ENCODE results near the gene TCF7.

TCF7 gene

DNA sequence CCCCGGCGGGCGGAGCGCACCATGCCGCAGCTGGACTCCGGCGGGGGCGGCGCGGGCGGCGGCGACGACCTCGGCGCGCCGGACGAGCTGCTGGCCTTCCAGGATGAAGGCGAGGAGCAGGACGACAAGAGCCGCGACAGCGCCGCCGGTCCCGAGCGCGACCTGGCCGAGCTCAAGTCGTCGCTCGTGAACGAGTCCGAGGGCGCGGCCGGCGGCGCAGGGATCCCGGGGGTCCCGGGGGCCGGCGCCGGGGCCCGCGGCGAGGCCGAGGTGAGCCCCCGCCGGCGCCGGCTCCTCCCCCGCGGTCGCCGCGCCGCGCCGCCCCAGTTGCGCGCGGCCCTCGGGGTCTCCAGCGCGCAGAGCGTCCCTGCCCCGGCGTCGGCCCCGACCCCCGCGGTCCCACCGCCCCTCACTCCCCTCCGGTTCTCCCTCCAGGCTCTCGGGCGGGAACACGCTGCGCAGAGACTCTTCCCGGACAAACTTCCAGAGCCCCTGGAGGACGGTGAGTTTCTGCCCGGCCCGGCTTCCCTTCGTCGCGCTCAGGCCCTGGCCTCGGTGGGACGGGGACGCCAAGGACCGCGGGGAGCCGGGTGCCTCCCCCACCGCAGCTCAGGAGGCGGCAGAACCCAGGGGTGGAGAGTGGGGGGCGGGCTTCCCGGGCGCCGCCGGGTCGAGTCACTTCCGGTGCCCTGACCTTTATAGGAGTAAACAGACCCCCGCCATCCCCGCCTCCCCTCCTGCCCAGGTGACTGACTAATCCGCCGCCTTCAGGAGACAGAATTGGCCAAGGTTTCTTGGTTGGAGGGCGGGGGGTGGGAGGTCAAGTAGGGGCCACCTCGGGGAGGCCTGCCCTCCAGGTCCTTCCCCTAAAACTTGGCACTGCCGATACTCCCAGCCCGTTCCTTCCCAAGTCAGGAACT is 665 bp downstream of the TCF7 start:
- no peak for DNase-seq

DNA sequence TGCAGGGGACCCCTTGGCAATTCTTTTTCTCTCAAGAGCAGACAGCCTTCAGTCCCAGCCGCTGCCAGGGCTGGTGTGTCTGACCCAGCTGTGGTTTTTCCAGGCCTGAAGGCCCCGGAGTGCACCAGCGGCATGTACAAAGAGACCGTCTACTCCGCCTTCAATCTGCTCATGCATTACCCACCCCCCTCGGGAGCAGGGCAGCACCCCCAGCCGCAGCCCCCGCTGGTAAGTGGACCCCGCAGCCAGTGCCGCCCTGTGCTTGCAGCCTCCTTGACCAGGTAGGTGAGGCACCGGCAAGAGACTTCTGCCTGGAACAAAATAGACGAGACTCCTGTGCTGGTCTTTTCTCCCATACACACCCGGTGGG is 1.3 kb downstream of the TCF7 start:
- DNase-seq = no peak

DNA sequence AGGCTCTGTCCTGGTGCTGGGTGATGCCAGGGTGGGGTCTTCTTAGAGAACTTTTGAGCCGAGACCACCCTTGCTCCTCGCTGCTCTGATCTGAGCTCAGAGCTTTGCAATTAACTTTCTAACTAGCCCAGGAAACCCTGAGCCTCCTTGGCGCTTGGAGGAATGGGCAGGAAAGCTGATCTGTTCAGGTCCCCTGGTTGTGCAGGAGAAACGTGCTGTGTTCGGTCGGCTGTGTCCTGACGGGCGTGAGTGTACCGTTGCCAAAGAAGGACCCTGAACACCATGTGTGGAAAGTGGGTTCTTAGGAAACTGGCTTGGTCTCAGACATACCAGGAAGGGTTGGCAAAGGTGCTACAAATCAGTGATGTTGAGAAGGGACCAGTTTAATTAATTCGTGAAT is 1.8 kb downstream of the TCF7 start:
- no peak for DNase-seq

DNA sequence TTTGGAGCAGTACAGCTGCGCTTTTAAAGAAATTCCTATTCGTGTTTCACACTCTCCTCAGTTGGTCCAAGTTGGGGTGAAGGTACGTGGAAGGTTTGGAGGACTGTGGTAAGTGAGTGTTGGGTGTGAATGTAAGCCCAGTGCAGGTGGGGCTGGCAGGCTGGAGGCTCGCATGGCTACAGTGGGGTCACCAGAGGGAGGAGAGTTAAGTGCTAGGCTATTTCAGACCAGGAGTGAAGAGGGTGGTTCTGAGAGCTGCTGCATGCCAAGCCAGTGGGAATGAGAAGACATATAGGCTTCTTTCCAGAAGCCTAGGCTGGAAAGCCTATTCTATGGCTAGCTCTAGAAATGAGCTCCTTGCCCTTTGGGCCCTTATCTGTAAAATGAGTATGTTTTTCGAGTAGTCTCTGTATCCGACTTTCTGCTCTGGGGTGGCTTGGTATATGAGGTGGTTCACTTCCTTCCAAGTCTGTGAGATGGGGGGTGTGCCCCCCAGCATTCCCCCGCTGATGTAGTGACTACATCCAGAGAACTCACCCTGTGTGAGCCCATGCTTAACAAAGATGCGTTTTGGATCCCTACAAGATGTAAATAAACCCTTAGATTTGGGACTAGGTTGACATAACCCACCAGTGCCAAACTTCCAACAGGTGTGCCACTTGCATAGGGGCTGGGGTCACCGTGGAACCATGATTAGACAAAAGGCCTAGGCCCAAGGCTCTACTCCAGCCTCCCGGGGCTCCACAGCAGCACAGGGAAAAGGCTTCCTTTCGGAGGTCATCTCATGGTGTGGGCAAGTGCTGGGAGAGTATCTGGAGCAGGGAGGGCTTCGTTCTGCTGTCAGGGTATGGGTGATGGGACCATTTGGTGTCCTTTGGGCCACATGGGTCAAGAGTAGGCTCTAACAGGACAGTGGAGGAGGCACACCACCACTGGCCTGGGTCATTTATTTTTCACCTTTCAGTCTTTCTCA is 2.6 kb downstream of the TCF7 start:
- DNase-seq = no peak

DNA sequence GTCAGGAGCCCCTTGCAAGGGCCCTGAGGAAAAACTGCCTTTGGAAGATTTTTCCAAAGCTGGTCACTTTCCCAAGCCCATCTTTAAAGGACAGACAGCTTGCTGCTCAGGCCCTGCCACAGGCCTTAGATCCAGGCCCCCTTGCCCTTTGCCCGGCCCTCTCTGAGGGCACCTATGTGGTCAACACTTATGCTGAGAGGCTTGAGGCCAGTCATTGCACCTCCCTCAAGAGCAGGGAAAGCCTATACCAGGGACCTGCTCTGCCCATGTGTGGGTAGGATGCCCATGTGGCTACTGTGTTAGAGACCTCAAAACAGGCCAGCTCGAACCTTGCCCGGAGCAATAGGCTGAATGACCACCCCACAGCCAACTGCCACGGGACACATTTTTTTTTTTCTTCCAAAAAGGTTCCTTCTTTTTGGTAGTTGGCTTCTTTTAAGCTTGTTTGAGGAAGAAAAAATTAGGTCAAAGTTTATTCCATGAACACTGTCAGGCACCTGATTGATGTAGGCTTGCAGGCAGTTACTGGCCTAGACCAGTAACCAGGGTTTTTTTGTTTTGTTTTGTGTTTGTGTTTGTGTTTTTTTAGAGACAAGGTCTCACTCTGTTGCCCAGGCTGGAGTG is 3.8 kb downstream of the TCF7 start:
- no peak for DNase-seq

DNA sequence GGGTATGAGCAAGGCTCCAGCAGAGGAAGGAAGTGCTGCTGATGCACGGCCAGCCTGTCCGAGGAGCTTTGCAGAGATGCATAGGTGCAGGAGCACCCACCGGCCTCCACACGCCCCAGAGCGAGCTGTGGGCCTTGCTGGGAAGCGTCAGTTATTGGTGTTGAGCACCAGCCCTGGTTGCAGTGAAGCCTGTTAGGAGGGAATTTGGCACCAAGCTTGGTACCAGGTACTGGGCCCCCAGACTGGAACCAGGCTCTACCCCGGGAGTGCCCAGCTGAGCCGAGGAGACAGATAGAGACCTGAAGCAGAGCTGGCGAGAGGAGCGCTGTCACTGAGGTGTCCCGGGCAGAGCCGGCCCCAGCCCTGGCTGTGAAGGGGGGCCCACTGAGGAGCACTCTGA is 5.2 kb downstream of the TCF7 start:
- no peak for DNase-seq

DNA sequence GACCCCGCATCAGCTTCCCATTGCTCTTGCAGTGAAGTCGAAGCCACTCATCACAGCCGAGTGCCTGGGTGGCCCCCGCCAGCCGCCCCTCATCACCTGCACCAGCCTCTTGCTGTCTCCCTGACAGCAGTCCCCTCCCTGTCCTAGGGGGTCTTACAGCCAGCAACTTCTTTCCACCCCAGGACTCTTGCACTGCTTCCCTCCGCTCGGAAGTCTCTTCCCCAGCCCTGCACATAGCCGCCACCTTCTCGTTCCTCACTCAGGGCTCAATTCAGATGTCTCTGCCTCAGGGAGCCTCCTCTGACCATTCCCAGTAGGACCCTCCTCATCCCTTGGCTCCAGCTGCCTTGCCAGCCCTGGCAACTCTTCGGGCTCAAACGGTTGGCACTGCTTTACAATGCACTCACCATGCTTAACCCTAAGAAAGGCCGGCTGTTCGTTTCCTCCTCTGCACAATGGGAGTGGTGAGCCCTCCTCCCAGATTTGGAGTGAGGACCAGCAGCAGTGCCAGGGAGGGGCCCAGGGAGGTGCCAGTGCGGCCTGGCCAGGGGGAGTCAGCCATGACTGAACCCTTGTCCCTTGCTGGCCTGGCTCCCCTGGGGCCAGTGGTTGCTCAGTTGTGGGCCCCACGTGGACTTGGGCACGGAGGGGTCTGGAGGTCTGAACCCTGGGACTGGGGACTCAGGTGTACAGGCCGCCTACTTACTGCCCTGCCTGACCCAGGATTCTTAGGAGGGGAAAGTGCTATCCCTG is 6.1 kb downstream of the TCF7 start:
- DNase-seq = no peak

DNA sequence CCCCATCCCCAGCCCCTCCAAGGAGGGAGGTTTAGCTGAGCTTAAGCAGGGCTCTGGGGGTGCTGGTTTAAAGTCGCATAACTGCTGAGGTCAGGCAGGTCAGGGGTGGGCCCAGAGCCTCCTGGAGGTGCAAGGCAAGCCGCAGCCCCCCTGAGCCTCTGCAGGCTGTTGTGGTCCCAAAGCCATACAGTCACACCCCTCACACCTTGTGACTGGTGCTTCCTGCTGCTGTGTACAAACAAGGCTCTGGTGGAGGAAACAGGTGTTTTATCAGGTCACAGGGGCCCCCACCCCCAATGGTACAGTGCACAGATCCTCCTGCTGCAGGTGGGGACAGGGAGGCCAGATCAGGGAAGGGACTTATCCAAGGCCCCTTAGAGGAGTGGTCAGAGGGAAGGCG is 8.0 kb downstream of the TCF7 start:
- no peak for DNase-seq

DNA sequence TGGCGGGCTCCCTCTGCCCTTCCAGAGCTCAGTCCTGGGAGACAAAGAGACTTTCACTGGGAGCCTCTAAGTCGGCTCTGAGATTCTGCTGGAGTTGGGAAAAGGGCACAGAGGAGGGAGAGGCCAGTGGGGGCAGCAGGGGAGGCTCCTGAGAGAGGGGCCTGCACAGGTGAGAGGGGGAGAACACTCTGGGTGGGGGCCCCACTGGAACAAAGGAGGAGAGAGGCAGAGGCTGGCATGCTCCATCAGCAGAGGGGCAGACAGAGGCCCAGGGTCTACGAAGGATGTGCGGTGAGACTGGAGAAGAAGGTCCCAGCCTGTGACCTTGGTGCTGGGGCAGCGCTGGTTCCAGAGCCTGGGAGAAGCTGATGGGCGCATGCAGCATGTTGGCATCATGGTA is 8.9 kb downstream of the TCF7 start:
- no peak for DNase-seq

DNA sequence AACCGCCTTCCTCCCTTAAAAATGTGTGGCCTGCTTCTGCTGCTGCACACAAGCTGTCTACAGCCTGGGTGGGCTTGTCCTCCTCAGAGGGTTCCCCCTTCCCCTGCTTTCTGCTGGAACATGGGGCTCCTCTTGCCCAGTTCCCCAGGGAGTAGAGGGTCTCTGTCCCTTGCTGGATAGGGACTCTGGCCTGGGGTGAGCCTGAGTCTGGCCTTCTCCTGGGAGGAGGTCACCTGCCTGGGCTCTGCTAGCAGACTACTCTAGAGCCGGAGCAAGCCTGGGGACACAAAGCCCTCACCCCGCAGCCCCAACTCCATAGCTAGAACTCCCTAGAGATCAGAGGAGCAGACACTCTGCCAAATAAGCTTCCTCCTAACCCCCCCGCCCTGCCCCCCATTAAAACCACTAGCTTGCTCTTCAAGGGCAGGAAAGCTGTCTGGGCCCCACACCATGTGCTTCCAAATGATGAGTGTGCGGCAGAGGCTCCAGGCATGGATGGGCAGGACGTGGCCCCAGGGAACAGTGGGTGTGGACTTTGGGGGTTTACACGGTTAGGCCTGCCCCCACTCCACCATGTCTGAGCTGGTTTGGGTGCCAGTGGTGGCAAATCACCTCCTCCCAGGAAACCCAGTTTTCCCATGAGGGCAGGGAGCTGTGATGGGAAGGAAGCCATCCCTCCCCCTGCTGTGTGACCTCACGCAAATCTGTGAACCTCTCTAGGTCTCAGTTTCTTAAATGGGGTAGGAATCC is 10.0 kb downstream of the TCF7 start:
- no peak for DNase-seq

DNA sequence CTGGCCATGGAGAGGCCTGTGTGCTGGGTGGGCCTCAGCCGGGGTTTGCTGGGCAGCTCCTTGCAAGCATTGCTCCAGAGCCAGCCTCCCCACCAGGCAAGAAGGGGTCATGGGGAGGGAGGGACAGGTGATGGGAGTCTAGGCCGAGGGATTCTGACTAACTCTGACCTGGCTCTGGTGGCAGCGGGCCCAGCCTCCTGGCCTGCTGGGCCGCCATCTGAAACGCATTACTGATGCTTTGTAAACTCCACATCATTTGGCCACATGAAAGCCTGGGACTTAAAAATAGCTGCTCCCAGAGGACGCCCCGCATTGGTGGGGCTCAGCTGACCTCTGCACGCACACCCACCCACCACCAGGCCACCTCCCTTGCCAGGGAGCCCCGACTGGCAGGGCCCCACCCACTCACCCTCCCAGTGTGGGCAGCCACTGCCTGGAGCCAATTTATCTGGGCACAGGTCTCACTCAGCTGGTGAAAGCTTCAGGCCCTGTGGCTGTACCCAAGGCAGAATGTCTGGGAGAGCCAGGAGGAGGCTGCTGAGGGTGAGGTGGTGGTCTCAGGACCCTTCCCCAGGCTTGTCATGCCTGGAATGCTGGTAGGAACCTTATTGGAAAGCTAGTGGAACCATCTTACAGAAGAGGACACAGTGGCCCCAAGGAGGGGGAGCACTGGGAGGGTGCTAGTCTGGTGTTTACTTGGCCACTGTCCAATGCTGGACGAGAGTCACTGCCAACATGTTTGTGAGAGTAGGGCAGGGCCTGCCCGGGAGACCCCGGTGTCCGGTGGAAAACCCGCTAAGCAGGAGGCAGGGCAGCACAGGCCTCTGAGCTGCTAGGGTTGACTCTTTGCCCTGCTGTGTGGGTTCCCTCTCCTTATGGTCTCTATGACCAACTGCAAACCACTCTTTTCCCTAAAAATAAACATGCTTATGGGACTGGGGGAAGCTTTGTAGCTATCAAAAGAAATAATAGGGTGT is 10.8 kb downstream of the TCF7 start:
- DNase-seq = no peak

DNA sequence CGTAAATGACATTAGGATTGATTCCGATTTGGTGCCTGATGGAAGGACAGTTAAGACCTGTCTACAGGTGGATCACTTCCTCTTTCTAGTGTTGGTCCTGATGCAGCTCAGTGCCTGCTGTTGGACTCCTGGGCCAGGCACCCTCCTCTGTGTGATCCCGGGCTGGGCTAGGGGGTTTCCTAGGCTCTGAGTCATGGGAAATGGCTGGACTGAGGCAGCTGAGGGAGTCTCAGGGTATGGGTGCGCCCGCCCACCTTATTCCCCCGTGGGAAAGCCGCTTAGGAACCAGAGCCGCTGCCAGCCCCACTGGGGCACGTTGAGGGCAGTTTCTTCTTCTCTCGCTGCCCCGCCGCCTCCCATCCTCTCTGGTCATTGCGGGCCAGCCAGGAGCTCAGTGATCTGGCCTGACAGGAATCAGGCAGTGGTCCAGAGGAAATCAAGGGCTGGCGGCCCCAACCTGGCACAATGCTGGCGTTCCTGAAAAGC is 12.9 kb downstream of the TCF7 start:
- no peak for DNase-seq

DNA sequence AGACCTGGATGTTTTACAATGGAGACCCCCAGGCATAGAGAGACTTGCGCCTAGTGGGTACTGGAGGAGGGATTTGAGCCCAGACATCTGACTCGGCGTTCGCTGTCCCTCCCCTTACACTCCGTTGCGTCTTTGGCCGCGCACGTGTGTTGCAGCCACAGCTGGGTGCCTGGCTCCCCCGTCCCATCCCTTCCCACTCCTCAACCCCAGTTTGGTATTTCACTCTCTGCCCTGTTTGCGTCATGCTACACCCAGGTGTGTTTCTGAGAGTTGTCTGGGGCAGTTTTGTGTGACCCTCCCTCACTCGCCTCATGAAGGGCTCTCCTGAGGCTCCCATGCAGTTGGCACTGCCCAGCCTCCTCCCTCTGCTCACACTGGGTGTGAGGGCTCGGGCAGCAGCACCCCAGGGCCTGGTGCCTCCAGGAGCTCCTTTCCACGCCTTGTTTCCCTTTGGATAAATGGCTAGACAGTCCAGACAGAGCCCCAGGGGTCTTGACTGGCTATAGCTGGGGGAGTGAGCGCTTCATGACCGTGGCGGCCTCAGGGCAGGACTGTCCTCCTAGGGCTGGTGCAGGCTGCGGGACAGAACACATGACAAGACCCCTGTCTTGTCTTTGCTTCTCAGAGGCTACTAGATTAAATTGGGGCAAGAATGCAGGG is 13.6 kb downstream of the TCF7 start:
- DNase-seq = no peak

DNA sequence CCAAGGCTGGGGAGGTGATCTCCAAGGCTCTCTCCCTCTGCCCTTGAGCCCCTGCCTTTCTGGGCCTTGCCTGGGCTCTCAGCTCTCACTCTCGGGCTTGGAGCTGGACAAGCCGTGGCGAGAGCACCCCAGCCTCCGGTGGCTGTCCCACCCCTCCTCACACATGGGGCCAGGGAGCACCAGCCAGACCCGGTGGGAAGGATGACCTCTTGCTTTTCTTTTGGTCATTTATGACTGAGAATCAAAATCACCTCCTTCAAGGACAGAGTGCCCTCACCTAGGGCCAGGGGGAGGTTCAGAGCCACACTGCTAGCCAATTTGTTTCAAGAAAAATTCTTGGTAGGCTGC is 14.1 kb downstream of the TCF7 start:
- DNase-seq = no peak

DNA sequence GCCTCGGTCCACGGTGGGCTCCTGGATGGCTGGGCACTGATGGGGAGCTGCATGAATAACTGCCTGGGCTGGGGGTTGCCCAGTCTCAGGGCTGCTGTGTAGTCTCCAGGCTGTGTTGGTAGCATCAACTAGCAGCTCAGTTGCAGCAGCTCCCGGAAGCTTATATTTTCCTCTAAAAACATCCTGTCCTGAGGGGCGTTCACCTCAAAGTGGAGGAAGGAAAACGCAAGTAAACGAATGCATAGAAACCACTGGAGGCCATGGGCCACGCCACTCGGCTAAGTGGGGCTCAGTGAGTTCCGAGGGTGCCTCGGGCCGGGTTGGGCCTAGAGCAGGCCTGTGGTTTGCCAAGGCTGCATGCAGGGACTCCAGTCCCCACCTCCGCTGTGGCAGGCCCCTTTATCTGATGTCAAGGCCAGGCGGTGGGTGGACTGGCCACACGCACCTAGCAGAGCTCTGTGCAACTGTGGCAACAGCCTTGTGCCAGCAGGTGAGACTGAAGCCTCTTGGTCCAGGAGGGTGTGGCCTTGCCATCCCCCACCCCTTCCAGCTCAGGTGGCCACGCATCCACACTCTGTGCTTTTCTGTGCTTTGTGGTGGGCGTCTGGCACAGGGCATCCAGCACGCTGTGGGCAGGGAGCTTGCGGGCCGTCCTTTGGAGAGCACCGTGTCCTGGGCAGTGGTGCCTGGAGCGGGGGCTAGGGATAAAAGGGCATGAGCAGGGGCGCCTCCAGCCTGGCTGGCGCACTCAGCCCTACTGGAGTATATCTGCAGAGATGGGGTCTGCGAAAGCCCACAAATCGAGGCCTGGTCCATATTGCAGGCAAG is 15.1 kb downstream of the TCF7 start:
- no peak for DNase-seq

DNA sequence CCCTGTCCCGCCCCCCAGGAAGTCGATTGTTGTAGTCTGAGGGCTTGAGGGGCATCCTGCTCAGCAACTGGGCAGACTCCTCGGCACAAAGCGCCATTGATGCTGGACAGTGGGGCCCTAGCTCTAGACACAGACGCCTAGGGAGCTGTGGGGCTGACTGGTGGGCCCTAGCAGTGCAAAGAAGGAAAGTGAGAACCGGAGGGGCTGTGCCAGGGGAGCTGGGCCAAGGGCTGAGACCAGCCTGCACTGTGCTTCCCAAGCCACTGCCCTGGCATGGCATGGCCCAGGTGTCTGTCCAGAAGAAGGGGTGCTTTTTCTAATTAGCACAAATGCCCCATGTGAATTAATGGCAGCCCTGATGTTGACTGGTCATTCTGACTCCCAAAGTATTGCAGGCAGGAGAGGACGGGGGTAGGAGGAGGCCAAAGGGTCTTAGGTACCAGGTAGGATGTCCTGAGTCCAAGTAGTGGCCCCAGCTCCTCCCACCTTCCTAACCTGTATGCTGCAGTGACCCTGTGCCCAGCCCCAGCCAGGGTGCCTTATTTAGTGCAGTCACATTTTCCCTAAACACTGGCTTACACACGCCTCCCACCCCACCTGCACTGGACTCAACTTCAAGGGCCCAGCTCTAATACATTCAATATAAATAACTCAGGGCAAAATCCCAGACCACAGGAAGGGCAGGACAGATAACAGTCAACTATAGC is 15.9 kb downstream of the TCF7 start:
- no peak for DNase-seq

DNA sequence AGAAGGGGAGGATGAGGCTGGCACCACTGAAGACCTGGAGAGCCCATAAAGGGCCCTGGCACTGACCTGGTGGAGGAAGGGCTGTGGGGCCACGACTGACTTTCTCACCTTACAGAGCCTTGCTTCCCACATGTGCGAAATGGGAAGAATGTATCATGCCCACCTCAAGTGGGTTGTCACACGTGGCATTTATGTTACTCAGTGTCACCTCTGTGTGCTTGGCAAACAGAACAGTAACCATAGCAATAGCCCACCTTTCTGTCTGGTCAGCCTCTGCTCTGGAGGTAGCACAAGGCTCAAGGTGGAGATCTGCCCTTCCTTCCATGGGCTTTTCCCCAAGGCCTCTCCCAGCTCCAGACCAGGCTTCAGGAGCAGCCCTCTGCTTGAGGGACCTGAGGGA is 16.7 kb downstream of the TCF7 start:
- DNase-seq = no peak

DNA sequence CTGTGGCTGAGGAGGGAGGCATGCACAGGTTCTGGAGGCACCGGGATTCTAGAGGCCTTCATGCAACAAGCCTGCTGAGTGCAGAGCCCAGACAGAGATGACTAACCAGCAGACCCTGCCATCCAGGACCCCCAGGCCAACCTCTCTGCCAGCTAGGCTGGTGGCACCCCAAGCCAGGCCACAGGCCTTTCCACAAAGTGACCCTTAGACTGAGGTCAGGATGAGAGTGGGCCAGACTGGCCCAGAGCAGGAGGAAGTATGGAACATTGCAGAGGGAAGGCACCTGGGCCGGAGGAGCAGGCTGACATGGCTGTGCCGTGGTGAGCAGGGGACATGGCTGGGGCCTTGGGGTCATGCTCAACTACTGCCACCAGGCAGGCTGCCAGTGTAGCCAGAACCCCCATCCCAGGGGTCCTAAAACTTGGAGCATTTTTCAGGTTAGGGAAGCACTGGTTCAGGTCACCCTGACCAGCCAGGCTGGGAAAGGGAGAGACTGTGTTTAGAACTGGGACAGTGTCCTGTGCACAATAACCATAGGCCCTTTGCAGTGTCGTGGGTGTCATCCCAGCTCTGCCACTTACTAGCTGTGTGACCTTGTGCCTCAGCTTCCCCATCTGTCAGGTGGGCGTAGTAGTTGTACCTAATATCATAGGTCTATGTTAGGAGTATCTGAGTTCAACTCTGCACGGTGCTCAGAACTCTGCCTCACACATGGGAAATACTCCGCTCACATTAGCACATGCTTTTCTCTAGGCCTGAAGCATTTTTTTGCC is 17.3 kb downstream of the TCF7 start:
- no peak for DNase-seq

Measured in NCI-H524 treated with DMSO at 0.1 percent for 48 hours (cell line).